ENCODE data around the gene EFNB2. TPM values are rescaled to one million over a fixed set of nuclear protein-coding genes. Genes with fewer than 3 reads are reported as not detected.

The EFNB2 gene
- total RNA-seq, 1 donor from 2014 or later, result 42.1 TPM

- DNase-seq (ENCODE audit: low read depth), result no peak
- Histone ChIP-seq H3K27me3 (ENCODE audit: control insufficient read depth, insufficient read depth, low read length) (no peaks in the 10 kb centered on the region), H3K4me3 (ENCODE audit: low read depth, low read length) (no peak overlapping the region), H3K36me3 (ENCODE audit: control insufficient read depth, insufficient read depth, low read length) (no peaks in the 10 kb centered on the region)
- TF ChIP-seq, protein P1, sequence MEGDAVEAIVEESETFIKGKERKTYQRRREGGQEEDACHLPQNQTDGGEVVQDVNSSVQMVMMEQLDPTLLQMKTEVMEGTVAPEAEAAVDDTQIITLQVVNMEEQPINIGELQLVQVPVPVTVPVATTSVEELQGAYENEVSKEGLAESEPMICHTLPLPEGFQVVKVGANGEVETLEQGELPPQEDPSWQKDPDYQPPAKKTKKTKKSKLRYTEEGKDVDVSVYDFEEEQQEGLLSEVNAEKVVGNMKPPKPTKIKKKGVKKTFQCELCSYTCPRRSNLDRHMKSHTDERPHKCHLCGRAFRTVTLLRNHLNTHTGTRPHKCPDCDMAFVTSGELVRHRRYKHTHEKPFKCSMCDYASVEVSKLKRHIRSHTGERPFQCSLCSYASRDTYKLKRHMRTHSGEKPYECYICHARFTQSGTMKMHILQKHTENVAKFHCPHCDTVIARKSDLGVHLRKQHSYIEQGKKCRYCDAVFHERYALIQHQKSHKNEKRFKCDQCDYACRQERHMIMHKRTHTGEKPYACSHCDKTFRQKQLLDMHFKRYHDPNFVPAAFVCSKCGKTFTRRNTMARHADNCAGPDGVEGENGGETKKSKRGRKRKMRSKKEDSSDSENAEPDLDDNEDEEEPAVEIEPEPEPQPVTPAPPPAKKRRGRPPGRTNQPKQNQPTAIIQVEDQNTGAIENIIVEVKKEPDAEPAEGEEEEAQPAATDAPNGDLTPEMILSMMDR (IDR thresholded peaks at IDR 0.05; ENCODE audit: insufficient read depth, low read length, poor library complexity, severe bottlenecking), result no peak
These were observed 20.4 kb downstream of the EFNB2 start for GRCh38 chr13:106514928-106515634.

- Histone ChIP-seq H3K27me3 (ENCODE audit: control insufficient read depth, insufficient read depth, low read length) (no peaks in the 10 kb centered on the region), H3K4me3 (ENCODE audit: low read depth, low read length) (no peak overlapping the region), H3K36me3 (ENCODE audit: control insufficient read depth, insufficient read depth, low read length) (no peaks in the 10 kb centered on the region)
- peak; percentile 43 for DNase-seq (ENCODE audit: low read depth)
- TF ChIP-seq, protein P1 (IDR thresholded peaks at IDR 0.05; ENCODE audit: insufficient read depth, low read length, poor library complexity, severe bottlenecking), result no peak
These were observed 22.2 kb downstream of the EFNB2 start for GRCh38 chr13:106513025-106513983.

DNA sequence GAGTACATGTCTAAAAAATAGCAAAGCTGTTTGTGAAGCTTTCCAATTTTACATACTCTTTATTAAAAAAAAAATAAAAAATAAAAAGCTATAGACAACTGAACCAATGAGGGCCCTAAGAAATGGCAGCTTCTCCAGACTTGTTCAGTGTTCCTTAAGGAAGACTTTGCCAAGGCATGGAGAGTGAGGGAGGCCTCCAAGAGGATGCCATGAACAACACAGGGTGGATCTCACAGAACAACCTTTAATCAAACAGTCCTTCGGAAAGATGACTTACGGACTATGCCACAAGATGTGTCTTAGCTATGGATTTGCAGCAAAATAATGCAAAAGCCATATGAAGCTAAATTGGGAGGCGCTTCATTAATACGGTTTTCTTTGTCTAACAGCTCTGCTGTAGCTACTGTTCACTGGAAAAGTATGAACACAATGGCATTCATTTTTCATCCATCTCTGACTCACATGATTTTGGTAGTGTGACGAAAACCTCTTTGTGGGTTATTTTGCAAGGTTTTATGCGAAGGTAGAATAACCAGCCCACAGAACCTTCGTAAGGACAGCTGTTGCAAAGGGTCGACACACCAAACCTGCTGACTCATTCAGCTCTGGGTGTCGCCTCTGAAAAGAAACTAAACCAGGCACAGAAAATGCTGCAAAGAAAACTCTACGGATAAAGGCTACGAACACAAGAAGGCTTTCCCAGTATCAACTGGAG lies 27.7 kb downstream of the EFNB2 start:
- peak; percentile 72 for DNase-seq (ENCODE audit: low read depth)
- H3K4me3 ChIP-seq (ENCODE audit: low read depth, low read length), result no peak overlapping the region
- no peaks in the 10 kb centered on the region for H3K36me3 ChIP-seq (ENCODE audit: control insufficient read depth, insufficient read depth, low read length)
- TF ChIP-seq, protein P1 (IDR thresholded peaks at IDR 0.05; ENCODE audit: insufficient read depth, low read length, poor library complexity, severe bottlenecking), result no peak
- H3K27me3 ChIP-seq (ENCODE audit: control insufficient read depth, insufficient read depth, low read length), result no peaks in the 10 kb centered on the region

DNA sequence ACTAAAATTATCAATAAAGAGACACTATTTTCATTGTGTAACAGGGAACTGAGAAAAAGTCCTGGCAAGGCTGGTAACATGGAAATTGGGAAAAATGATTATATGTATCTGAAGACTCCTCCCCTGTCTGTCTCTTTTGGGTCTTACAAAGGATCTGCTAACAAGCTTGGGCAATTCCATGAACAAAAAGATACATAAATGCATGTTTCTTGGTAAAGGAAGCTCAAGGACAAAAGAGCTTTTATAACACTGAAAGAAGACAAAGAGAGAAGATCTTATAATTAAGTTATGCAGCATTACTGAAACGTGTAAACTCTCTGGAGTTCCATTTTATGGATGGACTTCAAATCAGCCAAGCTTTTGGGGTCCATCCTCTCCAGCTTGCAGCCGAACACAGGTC lies 29.2 kb downstream of the EFNB2 start:
- no peaks in the 10 kb centered on the region for H3K27me3 ChIP-seq (ENCODE audit: control insufficient read depth, insufficient read depth, low read length)
- no peak overlapping the region for H3K4me3 ChIP-seq (ENCODE audit: low read depth, low read length)
- TF ChIP-seq, protein P1 (IDR thresholded peaks at IDR 0.05; ENCODE audit: insufficient read depth, low read length, poor library complexity, severe bottlenecking), result no peak
- no peak for DNase-seq (ENCODE audit: low read depth)
- H3K36me3 ChIP-seq (ENCODE audit: control insufficient read depth, insufficient read depth, low read length), result no peaks in the 10 kb centered on the region

DNA sequence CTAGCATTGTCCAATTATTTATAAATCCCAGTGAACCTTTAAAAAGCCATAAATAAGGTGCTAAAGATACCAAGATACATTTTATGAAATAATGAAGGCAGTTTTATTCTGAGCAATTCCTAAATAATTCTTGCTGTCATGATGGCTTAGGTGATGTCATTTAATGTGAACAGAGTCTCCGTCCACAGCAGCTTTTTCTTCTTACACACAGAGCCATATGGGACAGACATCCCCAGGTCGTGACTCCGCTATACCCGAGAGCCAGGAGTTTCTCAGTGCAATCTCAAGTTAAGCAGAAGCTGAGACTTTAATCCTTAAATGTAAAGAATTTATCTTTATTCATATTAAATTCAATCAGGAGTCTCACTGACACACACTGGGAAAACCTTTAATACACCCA lies 29.7 kb downstream of the EFNB2 start:
- Histone ChIP-seq H3K4me3 (ENCODE audit: low read depth, low read length) (no peak overlapping the region), H3K27me3 (ENCODE audit: control insufficient read depth, insufficient read depth, low read length) (no peaks in the 10 kb centered on the region), H3K36me3 (ENCODE audit: control insufficient read depth, insufficient read depth, low read length) (no peaks in the 10 kb centered on the region)
- TF ChIP-seq, protein P1 (IDR thresholded peaks at IDR 0.05; ENCODE audit: insufficient read depth, low read length, poor library complexity, severe bottlenecking), result no peak
- DNase-seq (ENCODE audit: low read depth), result no peak
